A673 (cell line): Measurements from ENCODE around the gene PTGDR2.
A peak's percentile ranks its signal among the peaks of the same experiment; 100 is the strongest.

ENCODE experiments used
- EZH2 ChIP-seq: fragments of 200-600 bp; sonication (generic); IDR thresholded peaks from 2 replicates; pipeline ENCODE4 v1.6.1; 2017; ENCODE audit warnings: borderline replicate concordance, low read depth, mild to moderate bottlenecking, mixed read lengths, antibody characterized with exemption, low read length; ENCODE audit not compliant: poor library complexity, severe bottlenecking
- TF ChIP-seq, protein P1 (sequence below): fragments of 300-800, 200-600 bp; sonication (generic); conservative IDR thresholded peaks from 2 replicates; pipeline ENCODE4 v1.5.1; 2017; ENCODE audit warnings: low read depth, mild to moderate bottlenecking, antibody characterized with exemption, low read length, moderate library complexity, mixed read lengths

DNA sequence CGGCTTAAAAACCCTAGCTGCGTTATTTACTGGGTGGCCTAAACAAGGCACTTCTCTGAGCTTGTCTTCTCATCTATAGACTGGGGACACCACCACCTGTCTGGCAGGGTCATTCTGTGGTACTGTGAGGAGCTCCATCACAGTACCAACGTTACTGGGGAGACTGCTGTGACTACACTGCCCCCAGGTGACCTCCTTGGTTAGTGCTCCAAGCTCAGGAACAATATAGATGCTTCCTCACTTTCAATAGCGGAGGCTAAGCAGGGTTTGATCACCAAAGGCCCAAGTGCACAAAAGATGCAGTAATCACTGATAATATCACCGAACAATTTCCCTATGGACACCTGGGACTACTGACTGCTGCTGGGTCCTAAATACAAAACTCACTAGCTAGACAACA is 31.8 kb upstream of the PTGDR2 start:
- TF ChIP-seq, protein P1, sequence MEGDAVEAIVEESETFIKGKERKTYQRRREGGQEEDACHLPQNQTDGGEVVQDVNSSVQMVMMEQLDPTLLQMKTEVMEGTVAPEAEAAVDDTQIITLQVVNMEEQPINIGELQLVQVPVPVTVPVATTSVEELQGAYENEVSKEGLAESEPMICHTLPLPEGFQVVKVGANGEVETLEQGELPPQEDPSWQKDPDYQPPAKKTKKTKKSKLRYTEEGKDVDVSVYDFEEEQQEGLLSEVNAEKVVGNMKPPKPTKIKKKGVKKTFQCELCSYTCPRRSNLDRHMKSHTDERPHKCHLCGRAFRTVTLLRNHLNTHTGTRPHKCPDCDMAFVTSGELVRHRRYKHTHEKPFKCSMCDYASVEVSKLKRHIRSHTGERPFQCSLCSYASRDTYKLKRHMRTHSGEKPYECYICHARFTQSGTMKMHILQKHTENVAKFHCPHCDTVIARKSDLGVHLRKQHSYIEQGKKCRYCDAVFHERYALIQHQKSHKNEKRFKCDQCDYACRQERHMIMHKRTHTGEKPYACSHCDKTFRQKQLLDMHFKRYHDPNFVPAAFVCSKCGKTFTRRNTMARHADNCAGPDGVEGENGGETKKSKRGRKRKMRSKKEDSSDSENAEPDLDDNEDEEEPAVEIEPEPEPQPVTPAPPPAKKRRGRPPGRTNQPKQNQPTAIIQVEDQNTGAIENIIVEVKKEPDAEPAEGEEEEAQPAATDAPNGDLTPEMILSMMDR = peak; percentile 50
- TF ChIP-seq EZH2 = no peak
